MV-4-11 (cell line): ENCODE measurements around the gene TFEB.

ENCODE experiments used
- DNase-seq: peaks from one replicate; lab custom pipeline; 2025; lab: John Stamatoyannopoulos, UW

TFEB gene

DNA sequence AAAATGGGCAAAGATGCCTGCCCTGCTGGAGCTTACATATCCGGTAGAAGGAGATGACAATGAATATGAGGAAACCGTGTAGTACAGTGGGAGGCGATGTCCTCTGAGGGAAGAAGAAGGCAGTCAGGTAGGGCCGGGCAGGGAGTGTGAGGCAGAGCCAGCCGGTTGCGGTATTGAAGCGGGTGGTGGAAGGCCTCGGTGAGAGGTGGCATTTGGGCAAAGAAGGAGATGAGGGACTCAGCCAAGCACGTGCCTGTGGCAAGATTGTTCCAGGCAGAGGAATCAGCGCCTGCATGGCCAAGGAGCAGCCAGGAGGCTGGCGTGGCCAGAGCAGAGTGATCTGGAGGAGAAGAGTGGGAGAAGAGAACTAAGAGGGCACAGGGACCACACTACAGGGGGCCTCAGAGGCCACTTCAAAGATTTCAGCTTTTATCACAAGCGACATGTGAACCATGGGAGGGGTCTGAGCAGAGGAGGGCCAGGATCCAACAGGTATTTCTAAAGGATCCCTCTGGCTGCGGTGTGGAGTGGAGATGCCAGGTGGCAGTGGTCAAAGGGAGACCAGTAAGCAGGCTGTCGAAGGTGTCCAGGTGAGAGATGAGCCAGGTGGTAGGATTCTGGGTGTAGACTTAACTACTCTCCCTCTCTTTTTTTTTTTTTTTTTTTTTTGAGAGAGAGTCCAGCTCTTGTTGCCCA, 83.3 kb downstream of the TFEB start:
- no peak for DNase-seq

DNA sequence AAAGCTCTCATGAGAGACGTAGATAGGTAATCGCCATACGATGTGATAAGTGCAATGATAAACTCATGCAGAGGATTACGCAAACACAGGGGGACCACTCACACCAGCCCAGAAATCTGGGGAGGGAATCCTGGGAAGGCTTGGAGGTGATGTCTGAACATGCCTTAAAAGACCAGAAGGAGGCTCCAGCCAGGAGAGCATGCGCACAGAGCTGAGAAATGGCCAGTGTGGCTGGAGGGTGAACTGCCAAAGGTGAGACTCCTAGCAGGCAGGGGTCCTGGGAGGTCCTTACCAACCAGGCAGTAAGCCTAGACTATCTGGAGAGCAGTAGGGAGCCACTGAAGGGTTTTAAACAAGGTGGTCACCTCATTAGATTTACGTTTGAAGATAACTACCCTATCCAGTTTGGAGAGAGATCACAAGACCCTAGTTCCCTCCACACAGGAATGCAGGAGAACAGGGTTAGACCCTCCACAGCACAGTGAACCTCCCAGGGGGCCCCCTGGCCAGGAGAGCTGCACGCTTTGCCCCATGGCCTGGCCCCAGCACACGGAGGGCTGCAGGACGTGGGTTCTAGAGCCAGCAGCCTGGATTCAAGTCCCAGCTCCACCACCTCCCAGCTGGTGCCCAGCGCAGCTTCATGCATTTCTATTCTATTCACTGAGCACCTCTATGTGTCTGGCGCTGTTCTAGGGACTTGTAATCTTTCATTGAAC, 84.0 kb downstream of the TFEB start:
- DNase-seq: no peak

DNA sequence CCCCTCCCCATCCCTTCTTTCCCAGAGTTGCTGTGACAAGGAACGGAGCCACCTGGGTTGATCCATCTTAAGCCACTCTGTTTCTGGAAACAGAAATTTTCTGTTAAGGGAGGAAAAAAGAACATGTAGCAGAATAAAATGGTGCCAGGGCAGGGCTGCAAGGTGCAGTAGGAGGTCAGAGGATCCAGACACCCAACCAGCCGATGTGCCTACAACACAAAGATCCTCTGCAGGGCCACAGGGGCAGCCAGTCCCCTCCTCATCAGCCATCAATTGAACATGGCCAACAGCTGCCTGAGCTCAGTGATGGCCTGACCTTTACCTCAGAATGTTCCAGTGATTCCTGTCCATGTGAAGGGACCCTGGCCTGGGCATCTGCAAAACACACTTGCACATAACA, 85.3 kb downstream of the TFEB start:
- no peak for DNase-seq

DNA sequence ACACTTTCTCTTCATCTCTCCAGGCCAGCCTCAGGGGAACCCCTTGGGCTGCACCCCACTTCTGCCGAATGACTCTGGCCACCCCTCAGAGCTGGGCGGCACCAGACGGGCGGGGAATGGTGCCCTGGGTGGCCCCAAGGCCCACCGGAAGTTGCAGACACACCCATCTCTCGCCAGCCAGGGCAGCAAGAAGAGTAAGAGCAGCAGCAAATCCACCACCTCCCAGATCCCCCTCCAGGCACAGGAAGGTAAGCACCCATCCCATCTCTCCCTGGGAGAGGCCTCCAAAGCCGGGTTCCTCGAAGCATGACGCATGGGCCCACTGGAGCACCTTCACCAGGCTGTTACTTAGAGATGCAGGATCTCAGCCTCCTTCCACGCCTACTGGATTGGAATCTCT, 85.8 kb downstream of the TFEB start:
- DNase-seq: no peak

DNA sequence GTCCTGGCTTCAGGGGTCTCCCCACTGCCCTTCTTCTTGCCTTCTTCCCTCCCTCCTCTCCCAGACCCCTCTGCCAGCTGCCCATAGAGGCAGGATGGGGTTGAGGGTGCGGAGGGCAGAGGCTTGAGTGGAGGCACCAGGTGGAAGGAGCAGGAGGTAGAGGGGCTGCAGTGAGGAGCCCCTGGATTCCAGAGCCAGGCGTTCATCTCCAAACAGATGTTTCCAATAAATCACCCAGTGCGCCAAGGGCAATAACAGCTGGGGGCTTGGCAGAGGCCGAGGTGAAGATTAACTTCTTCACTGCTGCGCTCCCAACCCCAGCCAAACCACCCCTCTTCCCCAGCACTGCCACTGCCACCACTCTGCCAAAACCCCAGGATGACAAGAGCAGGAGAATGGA, 86.5 kb downstream of the TFEB start:
- DNase-seq: no peak

DNA sequence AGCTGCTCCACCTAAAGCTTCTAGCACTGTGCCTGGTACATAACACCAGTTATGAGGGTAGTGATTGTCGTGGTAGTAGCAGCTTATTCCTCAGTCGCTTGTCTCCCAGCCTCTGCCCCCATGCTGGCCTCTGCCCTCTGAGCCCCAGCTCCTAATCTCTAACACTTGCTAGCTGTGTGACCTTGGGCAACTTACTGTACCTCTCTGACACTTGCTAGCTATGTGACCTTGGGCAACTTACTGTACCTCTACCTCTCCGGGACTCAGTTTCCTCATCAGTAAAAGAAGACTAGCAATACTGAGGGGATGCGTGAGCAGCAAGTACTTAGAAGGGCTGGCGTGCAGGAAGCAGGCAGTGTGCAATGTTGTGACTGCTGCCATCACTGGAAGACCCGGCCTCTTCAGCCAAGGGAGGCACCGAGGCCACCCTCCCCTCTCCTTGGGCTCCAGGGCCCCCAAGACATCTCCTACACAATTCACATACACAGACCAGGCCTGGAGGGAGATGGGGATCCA, 87.3 kb downstream of the TFEB start:
- no peak for DNase-seq

DNA sequence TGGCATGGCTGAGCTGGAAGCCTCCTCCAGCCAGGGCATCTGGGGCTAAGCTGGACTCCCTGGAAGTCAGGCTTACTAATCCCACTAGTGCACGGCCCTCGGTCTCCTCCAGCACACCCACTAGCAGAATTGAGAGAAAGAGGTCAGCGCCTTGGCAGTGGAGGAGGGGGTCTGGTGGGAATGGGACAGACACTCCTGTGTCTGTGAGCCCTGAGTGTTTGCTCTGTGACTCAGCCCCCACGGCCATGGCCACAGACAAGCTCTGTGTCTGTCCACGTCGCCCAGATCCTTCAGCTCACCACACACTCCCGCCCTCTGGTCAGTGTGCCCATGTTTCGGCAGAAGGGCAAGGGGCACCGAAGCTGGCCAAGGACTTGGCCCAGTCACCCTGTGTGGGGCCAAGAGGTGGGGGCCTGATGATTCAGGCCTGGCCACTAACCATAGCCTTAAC, 88.3 kb downstream of the TFEB start:
- no peak for DNase-seq

DNA sequence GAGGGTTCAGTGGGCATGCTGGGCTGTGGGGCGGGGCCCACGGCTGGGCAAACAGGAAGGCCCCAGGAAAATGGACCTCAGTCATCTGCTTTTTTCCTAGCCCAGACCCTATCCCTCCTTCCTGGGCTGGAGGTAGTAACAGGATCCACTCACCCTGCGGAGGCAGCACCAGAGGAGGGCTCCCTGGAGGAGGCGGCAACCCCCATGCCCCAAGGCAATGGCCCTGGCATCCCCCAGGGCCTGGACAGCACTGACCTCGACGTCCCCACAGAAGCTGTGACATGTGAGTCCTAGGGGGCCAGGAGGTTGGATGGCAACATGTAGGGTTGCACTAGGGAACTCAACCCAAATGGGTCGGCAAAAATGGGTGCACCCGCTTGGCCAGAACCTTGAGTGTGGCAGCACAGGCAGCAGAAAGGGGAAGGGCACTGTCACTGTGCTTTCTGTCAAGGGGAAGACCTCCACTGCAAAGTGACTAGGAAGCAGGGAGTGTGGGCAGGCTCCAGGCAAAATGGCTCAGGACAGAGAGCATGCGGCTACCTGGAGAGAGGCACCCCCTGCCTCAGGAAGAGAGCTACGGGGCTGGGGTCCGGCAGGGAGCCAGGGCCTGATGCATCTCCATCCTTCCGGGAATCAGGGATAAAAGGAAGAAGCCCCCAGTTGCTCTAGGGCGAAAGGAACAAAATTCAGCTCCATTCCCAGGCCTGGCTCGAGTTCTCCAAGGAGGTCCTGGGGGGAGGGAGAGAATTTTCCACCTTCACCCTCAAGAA, 89.2 kb downstream of the TFEB start:
- DNase-seq: no peak

DNA sequence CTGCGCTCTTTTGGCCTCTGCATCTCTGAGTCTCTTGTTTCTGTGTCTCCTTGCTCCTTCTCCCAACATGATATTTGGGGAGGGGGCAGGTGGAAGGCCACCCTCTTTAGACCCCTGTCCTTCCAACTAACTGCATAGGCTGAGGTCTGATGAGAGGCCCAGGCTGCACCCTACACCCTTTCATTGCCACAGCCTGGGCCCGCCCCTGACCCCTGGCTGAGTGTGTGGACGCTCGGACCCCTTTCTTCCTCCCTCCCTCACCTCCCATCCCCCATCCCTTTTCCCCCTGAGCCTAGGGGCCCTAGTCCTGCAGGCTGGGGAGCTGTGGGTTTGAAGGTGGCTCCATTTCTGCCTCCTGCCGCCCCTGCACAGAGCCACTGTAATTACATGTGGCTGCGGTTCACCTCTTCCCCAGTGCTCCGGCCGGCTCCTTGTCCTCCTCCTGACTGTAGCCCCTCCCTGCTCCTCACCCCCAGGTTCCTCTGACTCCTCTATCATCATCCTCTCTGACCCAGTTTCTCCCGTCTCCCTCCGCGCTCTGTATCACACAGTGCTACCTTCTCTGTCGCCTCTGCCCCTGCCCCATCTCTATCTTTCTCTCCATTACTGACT, 90.3 kb downstream of the TFEB start:
- DNase-seq: no peak

DNA sequence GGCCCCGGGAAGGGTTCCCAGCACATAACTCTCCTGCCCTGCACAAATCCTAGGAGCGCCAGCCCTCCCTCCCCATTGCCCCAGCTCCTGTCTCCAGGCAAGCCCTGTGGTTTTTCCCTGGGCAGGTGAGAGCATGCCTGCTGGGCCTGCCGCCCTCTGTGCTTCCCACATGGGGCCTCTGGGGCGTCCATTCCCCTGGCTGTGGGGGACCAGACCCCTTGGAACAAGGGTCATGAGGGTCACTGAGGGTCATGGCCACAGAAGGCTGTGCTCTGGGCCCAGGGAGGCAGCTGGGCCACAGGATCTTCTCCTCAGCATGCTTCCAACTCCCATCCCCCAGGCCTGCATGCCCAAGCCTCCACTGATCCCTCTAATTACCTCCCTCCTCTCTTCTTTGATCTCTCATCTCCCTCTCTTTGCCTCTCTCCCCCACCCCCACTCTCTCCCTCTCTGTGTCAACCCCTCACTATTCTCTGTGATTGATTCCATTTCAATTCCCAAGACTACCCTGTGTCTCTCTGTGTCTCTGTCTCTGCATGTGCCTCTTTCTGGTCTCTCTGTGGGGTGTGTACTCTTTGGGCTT, 91.0 kb downstream of the TFEB start:
- DNase-seq: no peak

DNA sequence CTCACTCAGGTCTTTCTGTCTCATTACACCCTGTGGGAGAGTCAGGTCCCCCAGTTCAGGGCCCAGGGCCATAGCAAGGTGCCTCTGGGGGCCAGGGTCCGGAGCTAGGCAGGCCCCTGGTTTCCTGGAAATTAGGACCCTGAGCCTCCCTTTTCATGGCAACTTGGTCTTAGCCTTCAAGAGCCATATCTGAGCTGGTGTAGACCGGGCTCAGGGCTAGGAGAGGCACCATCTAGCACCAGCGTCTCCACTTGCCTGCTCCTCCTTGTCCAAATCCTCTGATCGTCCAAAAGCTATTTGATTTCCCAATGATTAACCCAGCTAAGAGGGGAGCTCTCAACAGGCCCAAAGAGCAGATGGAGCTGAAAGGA, 91.5 kb downstream of the TFEB start:
- DNase-seq: no peak

DNA sequence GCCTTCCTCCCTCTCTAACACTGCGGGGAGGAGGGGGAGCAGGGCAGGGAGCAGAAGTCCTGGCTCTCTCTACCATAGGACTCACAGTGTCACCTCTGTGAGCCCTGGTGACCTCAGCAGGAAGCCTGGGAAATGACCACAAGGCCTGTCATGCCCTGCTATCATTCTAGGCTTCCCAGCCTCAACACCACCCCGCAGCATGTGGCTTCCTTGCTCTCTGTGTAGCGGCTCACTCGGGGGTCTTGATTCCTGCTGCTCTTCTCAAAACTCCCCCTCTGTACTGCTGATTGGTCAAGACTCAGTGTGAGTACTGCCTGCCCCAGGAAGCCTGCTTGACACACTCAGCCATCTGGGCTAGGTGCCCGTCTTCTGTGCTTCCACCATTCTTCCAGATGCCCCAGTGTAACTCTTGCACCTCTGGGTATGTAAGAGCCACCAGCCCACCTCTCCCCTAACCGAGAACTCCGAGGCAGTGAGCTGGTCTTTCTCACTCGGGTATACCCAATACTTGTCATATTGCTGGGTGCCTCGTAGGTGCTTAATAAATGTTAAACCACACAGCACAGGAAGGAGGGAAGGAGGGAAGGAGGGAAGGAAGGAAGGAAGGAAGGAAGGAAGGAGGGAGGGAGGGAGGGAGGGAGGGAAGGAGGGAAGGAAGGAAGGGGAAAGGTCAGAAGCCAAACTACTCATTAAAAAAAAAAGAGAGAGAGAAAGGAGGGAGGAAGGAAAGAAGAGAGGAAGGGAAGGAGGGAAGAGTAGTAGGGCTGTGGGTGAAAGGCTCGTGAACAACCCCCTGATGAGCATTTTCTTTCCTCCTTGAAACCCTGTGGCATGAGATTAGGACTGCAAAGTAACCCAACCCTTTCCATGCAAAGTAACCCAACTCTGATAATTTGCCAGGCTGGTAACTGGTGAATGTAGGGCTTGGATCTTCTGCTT, 92.2 kb downstream of the TFEB start:
- no peak for DNase-seq

DNA sequence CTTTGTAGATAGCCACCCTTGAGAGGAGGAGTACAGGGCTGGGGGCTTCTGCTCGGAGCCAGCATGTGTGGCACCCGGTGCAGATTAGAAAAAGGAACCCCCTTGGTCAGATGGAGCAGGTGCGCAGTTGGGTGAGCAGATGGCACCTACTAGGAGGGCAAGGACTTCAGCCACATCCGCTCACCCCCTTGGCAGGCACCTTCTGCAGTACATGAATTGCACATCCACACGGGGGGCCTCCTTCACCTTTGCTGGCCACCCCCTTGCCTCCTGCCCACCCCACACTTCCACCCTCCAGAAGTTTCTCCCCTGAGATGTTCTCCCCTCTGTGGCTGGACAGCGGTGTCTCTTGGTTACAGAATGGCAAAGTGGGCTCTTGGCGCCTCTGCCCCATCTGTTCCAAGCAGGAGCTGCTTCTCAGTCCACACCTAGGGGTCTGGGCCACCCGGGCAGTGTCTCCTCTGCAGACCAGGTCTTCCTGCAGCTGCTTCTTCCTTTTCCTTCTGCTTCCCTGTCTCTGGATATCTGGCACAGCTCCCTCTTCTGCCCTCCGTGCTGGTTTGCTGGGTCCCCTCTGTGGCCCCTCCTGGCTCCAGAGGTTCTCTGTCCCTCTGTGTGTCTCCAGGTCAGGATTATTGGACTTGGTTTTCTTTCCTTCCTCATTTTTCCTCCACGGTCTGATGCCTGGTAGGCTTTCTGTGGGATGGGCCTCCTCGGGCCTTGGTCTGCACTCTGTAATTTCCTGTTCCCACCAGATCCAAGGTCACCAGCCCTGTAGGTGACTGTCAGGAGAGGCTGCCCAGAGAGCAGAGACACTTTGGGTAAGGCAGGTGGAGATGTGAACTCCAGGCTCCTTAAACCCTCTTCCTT, 93.1 kb downstream of the TFEB start:
- DNase-seq: no peak

DNA sequence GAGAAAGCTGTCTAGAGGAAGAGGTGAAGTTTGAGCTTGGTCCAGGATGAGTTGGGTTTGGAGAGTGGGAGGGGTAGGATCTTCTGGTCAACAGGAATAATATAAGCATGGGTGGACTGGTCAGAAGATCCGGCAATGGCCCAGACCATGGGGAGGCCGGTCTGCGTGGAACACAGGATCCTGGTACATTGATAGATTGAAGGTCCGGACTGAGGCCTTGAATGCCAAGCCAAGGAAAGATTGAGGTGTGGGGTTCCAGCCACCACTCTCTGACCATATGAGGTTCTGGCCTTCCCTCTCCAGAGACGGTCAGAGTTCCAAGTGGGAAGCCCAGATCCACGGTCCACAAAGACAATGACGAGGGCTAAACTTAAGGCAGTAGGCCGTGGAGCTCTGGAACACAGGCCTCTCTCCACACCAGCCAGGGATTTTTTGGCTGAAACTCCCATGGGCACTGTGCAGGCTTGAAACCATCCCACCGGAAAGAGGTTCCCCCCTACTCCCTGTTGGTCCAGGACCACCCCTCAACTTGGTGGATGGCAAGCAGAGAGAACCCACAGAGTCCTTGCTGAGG, 94.0 kb downstream of the TFEB start:
- DNase-seq: no peak

DNA sequence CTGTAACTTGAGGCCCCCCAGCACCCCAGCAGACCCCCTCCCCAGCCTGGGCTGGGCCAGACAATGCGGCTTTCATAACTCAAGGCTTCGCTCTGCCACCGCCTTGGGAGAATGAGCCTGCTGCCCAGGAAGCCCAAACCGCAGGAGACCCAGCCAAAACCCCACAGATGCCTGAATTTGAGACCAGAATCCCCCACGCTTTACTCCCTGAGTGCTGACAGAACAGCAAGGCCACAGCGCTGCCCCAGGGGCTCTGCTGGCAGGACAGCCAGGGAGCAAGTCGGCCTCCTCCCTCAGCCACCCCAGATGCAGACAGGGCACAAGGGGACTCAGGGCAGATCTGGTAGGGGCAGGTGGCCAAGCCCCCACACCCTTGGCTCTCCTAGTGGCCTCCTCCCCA, 95.0 kb downstream of the TFEB start:
- DNase-seq: no peak

DNA sequence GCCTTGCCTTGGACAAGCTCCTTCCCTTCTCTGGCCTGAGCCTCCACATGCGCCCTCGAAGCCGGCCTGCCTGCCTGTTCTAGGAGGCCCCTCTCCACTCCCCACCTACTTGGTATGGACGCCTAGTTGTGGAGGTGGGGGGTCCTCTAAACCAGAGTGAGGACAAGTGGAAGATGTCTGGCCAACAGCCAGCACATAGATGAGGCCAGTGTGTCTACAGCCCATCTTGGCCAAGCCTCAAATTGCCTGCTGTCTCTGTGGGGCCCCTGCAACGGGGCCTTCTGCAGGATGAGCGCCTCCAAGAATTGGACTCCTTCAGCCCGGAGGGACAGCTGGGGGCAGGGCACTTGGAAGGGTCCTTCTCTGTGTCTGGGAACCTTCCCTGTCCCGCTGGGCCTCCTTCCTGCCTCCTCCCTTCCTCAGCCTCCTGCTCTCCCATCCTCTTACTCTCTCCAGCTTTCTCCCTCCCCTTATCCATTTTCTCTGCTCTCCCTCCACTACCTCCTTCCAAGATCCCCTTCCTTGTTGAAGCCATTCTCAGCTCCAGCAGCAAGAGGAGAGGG, 95.5 kb downstream of the TFEB start:
- no peak for DNase-seq

DNA sequence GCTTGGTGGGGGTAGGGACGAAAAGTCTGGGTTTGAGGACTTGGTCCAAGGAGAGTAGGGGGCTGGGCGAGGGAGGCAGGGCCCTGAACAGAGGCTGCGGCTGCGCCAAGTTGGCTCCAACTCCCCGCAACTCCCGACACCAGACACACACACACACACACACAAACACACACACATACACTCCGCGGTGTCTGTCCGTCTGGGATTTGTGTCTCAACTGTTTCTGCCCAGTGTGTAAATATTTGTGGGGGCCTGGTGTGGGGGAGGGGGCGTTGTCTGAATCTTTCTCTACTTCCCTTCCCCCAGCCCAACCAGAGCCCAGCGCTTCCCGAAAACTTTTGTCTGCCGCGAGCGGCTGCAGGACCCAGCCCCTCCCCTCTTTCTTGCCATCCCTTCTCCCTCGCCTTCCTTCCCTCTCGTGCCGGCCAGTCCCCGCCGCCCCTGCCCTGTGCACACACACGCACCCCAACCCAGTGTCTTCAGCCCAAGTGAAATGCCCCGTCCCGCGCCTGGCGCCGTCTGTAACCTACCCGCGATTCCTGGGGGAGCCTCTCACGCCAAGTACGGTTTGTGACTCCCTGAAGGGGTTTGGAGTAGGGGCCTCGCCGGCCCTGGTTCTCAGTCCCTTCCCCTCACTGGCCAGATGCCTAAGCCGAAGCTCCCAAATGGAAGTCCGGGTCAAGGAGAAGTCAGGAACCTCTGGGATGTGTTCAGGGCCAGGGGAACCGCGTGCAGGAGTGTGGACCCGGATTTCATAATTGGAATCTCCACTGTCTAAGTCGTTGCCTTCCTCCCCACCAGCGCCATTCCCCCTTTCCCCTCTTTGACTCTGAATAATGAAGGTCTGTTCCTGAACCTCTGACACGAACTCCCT, 96.2 kb downstream of the TFEB start:
- DNase-seq: no peak
